ENCODE results near the gene GJB3. TPM values are rescaled to one million over a fixed set of nuclear protein-coding genes. Genes with fewer than 3 reads are reported as not detected.
"Not testable (repeated sequence)": the region's sequence is repeated elsewhere in the genome, so short reads cannot be mapped to it uniquely, and the experiment has no call there.

GJB3 gene
- total RNA-seq, result 10 to 100 TPM in 1 of 2 donors, 1 to 10 TPM in 1; 7.5 to 20.7 TPM

- Histone ChIP-seq H3K4me1 (no peaks in the 10 kb centered on the region), H3K27me3 (peaks cover 12% of the 10 kb centered on the region), H3K4me3 (peak within 1 kb of the TSS; percentile 31), H3K36me3 (no peaks in the 10 kb centered on the region), H3K27ac (peak within 1 kb of the TSS; percentile 58), H3K9ac (ENCODE audit: low read depth in 2 of 2, low read length in 2 of 2) (peak within 1 kb of the TSS; percentile 50 to 53), H3K9me3 (no peaks in the 10 kb centered on the region)
- intact Hi-C loops (cut with DNase I), result no loop called here
- TF ChIP-seq CTCF (IDR thresholded peaks at IDR 0.05), result no peak
- DNase-seq, result peak; percentile 47
Measured at GRCh38 chr1:34781071-34781843, at the start of gene GJB3. TSS of gene GJB3 (plus strand) at chr1:34781214. CDS start at chr1:34784763, 3,549 bp downstream.

GRCh38 chr1:34732831-34733230, 48.2 kb upstream of the GJB3 start:
- H3K36me3 ChIP-seq; H3K4me1 ChIP-seq; H3K4me3 ChIP-seq; H3K27me3 ChIP-seq; H3K9me3 ChIP-seq; H3K9ac ChIP-seq (ENCODE audit: low read depth in 2 of 2, low read length in 2 of 2); H3K27ac ChIP-seq; intact Hi-C loops (cut with DNase I); DNase-seq: not testable (repeated sequence)

GRCh38 chr1:34736692-34737091, 44.3 kb upstream of the GJB3 start:
- Histone ChIP-seq H3K4me1 (no peaks in the 10 kb centered on the region), H3K9me3 (no peaks in the 10 kb centered on the region), H3K27ac (no peak overlapping the region), H3K9ac (ENCODE audit: low read depth in 2 of 2, low read length in 2 of 2) (no peak overlapping the region), H3K36me3 (no peaks in the 10 kb centered on the region), H3K27me3 (no peaks in the 10 kb centered on the region), H3K4me3 (no peak overlapping the region)
- no peak for TF ChIP-seq CTCF (IDR thresholded peaks at IDR 0.05)
- intact Hi-C loops (cut with DNase I), result no loop called here
- no peak for DNase-seq

- H3K36me3 ChIP-seq; H3K4me3 ChIP-seq; H3K9ac ChIP-seq (ENCODE audit: low read depth in 2 of 2, low read length in 2 of 2); H3K4me1 ChIP-seq; H3K9me3 ChIP-seq; H3K27me3 ChIP-seq; intact Hi-C loops (cut with DNase I); DNase-seq; H3K27ac ChIP-seq: not testable (repeated sequence)
Measured at GRCh38 chr1:34737236-34737635, 43.8 kb upstream of the GJB3 start.

- no peak for DNase-seq
- H3K4me3 ChIP-seq, result no peak overlapping the region
- no peak for TF ChIP-seq CTCF (IDR thresholded peaks at IDR 0.05)
- no peaks in the 10 kb centered on the region for H3K9me3 ChIP-seq
- H3K4me1 ChIP-seq, result no peaks in the 10 kb centered on the region
- H3K27me3 ChIP-seq, result no peaks in the 10 kb centered on the region
- H3K27ac ChIP-seq, result no peak overlapping the region
- intact Hi-C loops (cut with DNase I), result loop anchor here (5.0 kb wide), 3 partner anchors 192 to 1107 kb away; no protein-coding TSS in a partner anchor
- H3K36me3 ChIP-seq, result no peaks in the 10 kb centered on the region
- no peak overlapping the region for H3K9ac ChIP-seq (ENCODE audit: low read depth in 2 of 2, low read length in 2 of 2)
Measured at GRCh38 chr1:34739613-34740012, 41.4 kb upstream of the GJB3 start.

GRCh38 chr1:34740161-34740868, 40.7 kb upstream of the GJB3 start:
- no peak for DNase-seq

More at GRCh38 chr1:34740161-34740868, 40.7 kb upstream of the GJB3 start:
- TF ChIP-seq CTCF (IDR thresholded peaks at IDR 0.05), result no peak
- Histone ChIP-seq H3K4me1 (no peaks in the 10 kb centered on the region), H3K27ac (no peak overlapping the region), H3K27me3 (no peaks in the 10 kb centered on the region), H3K9ac (ENCODE audit: low read depth in 2 of 2, low read length in 2 of 2) (no peak overlapping the region), H3K36me3 (no peaks in the 10 kb centered on the region), H3K4me3 (no peak overlapping the region), H3K9me3 (no peaks in the 10 kb centered on the region)
- intact Hi-C loops (cut with DNase I), result loop anchor here (5.0 kb wide), 3 partner anchors 193 to 1108 kb away; no protein-coding TSS in a partner anchor
